Activated B cell treated with CpG ODN at 0.5 μM for 24 hours (primary cell): ENCODE measurements around the gene LAX1. TPM values are rescaled to one million over a fixed set of nuclear protein-coding genes. Genes with fewer than 3 reads are reported as not detected.
"Not testable (repeated sequence)": the region's sequence is repeated elsewhere in the genome, so short reads cannot be mapped to it uniquely, and the experiment has no call there.

Experiments used
- ATAC-seq: fragments of 200-7000 bp; cut with Tn5 transposase; one replicate; pipeline ENCODE4 v1.10.0; 2021; ENCODE audit warnings: low read depth, mild to moderate bottlenecking, moderate library complexity
- CTCF ChIA-PET: fragments of 350-600 bp; sonication (Branson Sonifier 250); formaldehyde crosslinking; loops from one replicate; lab custom pipeline; 2021; ENCODE audit warnings: antibody characterized with exemption; lab: Charles Lee
- POLR2A ChIA-PET: fragments of 350-600 bp; sonication (Branson Sonifier 250); formaldehyde crosslinking; loops from one replicate; lab custom pipeline; 2021; ENCODE audit warnings: antibody characterized with exemption; lab: Charles Lee
- DNase-seq: peaks from one replicate; pipeline ENCODE4 v3.0.0; 2022
- H3K27ac Mint-ChIP-seq: one replicate; pipeline ENCODE4 v1.8.0; 2020; ENCODE audit warnings: mixed read lengths
- H3K27me3 Mint-ChIP-seq: one replicate; pipeline ENCODE4 v1.8.0; 2021; ENCODE audit warnings: mixed read lengths
- H3K36me3 Mint-ChIP-seq: one replicate; pipeline ENCODE4 v1.8.0; 2021; ENCODE audit warnings: low read depth, mixed read lengths
- H3K4me1 Mint-ChIP-seq: one replicate; pipeline ENCODE4 v1.8.0; 2021; ENCODE audit warnings: mixed read lengths
- H3K4me3 Mint-ChIP-seq: one replicate; pipeline ENCODE4 v1.8.0; 2020; ENCODE audit warnings: mild to moderate bottlenecking, mixed read lengths
- H3K9me3 Mint-ChIP-seq: one replicate; pipeline ENCODE4 v1.8.0; 2020; ENCODE audit warnings: mixed read lengths
- intact Hi-C: fragments of 100-400 bp; cut with micrococcal nuclease; formaldehyde crosslinking; loops from one replicate; pipeline ENCODE4 v1.15.1; 2024
- total RNA-seq: library from RNA; stranded (reverse); gene quantifications from 2 replicates; pipeline ENCODE4 v1.2.3, GENCODE V29; 2022
- TF ChIP-seq, protein P1 (sequence below): fragments of 200-600 bp; IDR thresholded peaks from one replicate; pipeline ENCODE4 v1.8.0; 2022; ENCODE audit warnings: antibody characterized with exemption, mild to moderate bottlenecking

Gene LAX1
- total RNA-seq, 1 donor from 2014 or later = 13.5 TPM

GRCh38 chr1:203781962-203782361 lies 17.0 kb downstream of the LAX1 start:
- ChIA-PET CTCF (no interaction called here), POLR2A (no interaction called here)
- Mint-ChIP-seq H3K4me1 (no peaks in the 10 kb centered on the region), H3K36me3 (peaks cover 1% of the 10 kb centered on the region), H3K27ac (no peak overlapping the region), H3K9me3 (no peaks in the 10 kb centered on the region), H3K4me3 (no peak overlapping the region), H3K27me3 (no peaks in the 10 kb centered on the region)
- intact Hi-C loops = no loop called here
- DNase-seq = no peak
- no peak for ATAC-seq
- TF ChIP-seq, protein P1, sequence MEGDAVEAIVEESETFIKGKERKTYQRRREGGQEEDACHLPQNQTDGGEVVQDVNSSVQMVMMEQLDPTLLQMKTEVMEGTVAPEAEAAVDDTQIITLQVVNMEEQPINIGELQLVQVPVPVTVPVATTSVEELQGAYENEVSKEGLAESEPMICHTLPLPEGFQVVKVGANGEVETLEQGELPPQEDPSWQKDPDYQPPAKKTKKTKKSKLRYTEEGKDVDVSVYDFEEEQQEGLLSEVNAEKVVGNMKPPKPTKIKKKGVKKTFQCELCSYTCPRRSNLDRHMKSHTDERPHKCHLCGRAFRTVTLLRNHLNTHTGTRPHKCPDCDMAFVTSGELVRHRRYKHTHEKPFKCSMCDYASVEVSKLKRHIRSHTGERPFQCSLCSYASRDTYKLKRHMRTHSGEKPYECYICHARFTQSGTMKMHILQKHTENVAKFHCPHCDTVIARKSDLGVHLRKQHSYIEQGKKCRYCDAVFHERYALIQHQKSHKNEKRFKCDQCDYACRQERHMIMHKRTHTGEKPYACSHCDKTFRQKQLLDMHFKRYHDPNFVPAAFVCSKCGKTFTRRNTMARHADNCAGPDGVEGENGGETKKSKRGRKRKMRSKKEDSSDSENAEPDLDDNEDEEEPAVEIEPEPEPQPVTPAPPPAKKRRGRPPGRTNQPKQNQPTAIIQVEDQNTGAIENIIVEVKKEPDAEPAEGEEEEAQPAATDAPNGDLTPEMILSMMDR = no peak

DNA sequence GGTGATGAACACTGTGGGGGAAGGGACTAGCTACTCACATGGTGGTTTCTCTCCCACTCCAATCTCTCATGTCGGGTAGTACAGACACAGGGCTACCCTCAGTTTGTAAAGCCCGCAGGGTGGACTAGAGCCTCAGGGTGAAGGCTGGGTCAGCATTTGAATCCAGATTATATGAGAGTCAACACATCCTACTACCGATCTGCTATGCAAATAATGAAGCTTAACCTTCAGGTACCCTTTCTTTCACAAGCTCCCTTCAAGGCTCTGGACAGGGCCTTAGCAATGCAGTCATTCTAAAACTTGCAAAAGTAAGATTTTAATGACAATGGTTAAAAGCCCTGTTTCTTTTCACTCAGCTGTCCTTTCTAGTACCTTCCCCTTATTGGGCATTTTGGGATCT lies 25.0 kb downstream of the LAX1 start:
- CTCF ChIA-PET = no interaction called here

DNA sequence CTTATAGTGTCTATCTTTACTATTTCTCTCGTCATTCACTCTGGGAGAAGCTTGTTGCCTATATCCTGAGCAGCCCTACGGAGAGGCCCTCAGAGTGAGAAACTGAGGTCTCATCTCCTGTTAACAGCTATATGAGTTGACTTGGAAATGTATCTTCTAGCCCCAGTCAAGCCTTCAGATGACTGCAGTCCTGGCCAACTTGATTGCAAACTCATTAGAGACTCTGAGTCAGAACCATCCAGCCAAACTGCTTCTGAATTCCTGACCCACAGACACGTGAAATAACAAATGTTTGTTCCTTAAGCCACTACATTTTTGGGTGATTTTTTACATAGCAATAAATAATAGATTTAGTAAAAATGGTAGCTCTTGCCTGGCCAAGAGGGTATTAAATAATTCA lies 26.5 kb downstream of the LAX1 start:
- Mint-ChIP-seq H3K4me3 (no peak overlapping the region), H3K27me3 (no peaks in the 10 kb centered on the region), H3K36me3 (peaks cover 10% of the 10 kb centered on the region), H3K27ac (no peak overlapping the region), H3K9me3 (no peaks in the 10 kb centered on the region), H3K4me1 (peaks cover 14% of the 10 kb centered on the region)
- DNase-seq (no peak), ATAC-seq (no peak)
- intact Hi-C loops = loop anchor here (10.0 kb wide), 2 partner anchors 507 to 723 kb away; partner anchors contain the start of gene MDM4
- TF ChIP-seq, protein P1 = no peak
- ChIA-PET POLR2A (interaction anchor here (0.7 kb wide), 1 partner anchor 26 kb away, joined by 8 read pairs; the partner anchor contains the start of gene LAX1), CTCF (interaction anchor here (1.5 kb wide), 1 partner anchor 15 kb away, joined by 3 read pairs; no protein-coding TSS in a partner anchor)

More for the DNA sequence above, 25.0 kb downstream of the LAX1 start:
- H3K36me3 Mint-ChIP-seq = no peaks in the 10 kb centered on the region
- DNase-seq = no peak
- intact Hi-C loops = loop anchor here (10.0 kb wide), 2 partner anchors 505 to 725 kb away; partner anchors contain the start of gene MDM4
- POLR2A ChIA-PET = no interaction called here
- H3K4me1 Mint-ChIP-seq = peaks cover 3% of the 10 kb centered on the region
- H3K27ac Mint-ChIP-seq = no peak overlapping the region
- H3K27me3 Mint-ChIP-seq = no peaks in the 10 kb centered on the region
- TF ChIP-seq, protein P1 = no peak
- no peaks in the 10 kb centered on the region for H3K9me3 Mint-ChIP-seq
- no peak overlapping the region for H3K4me3 Mint-ChIP-seq
- no peak for ATAC-seq

DNA sequence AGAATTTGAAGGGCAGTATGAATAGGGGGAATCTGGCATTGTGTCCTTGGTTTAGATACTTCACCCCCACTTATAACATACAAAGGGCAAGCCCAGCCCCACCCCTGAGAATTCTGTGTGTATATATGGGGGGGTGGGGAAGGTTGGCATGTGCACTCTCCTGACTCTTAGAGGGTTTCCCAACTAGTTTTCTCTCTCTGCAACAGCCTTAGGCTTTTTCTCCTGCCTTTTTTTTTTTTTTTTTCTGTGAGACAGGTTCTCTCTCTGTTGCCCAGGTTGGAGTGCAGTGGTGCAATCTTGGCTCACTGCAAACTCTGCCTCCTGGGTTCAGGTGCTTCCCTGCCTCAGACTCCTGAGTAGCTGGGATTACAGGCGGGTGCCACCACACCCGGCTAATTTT lies 27.5 kb downstream of the LAX1 start:
- CTCF ChIA-PET = interaction anchor here (1.5 kb wide), 1 partner anchor 16 kb away, joined by 3 read pairs; no protein-coding TSS in a partner anchor
- TF ChIP-seq, protein P1 = no peak
- no peaks in the 10 kb centered on the region for H3K27me3 Mint-ChIP-seq

DNA sequence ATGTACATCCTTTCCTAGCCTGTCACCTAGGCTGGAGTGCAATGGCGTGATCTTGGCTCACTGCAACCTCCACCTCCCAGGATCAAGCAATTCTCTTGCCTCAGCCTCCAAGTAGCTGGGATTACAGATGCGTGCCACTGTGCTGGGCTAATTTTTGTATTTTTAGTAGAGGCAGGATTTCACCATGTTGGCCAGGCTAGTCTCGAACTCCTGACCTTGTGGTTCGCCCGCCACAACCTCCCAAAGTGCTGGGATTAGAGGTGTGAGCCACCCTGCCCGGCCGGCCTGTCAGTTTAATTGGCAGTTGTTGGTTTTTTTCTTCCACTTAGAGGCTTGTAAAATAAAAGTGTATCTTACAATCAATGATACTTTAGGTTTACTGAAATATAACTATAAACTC lies 28.6 kb downstream of the LAX1 start:
- intact Hi-C loops = loop anchor here (10.0 kb wide), 2 partner anchors 509 to 721 kb away; partner anchors contain the start of gene MDM4

More for the DNA sequence above, 27.5 kb downstream of the LAX1 start:
- intact Hi-C loops = loop anchor here (10.0 kb wide), 2 partner anchors 508 to 722 kb away; partner anchors contain the start of gene MDM4
- H3K4me3 Mint-ChIP-seq = no peak overlapping the region
- no peak overlapping the region for H3K27ac Mint-ChIP-seq
- DNase-seq (no peak), ATAC-seq (no peak)
- H3K9me3 Mint-ChIP-seq = no peaks in the 10 kb centered on the region
- H3K36me3 Mint-ChIP-seq = peaks cover 18% of the 10 kb centered on the region
- H3K4me1 Mint-ChIP-seq = peaks cover 23% of the 10 kb centered on the region
- POLR2A ChIA-PET = interaction anchor here (0.7 to 0.8 kb wide), 2 partner anchors 18 to 1327 kb away, joined by 8 to 9 read pairs; no protein-coding TSS in a partner anchor

More for the DNA sequence above, 28.6 kb downstream of the LAX1 start:
- H3K9me3 Mint-ChIP-seq, CTCF ChIA-PET, H3K27me3 Mint-ChIP-seq, H3K4me3 Mint-ChIP-seq, DNase-seq, POLR2A ChIA-PET, H3K27ac Mint-ChIP-seq, ATAC-seq: not testable (repeated sequence)
- Mint-ChIP-seq H3K4me1 (peaks cover 34% of the 10 kb centered on the region), H3K36me3 (peaks cover 28% of the 10 kb centered on the region)
